Stimulated activated CD8-positive, alpha-beta memory T cell treated with anti-CD3 and anti-CD28 coated beads, Interleukin-15, amount 100 ng/mL, for 4 hours (primary cell): ENCODE measurements around the gene TMEM41A.
"Not testable (repeated sequence)": the region's sequence is repeated elsewhere in the genome, so short reads cannot be mapped to it uniquely, and the experiment has no call there.

ENCODE experiments used
- DNase-seq, 2 donors: peaks; one replicate each; pipeline ENCODE4 v3.0.0-alpha.2; 2020; ENCODE audit warnings: low read depth in 2 of 2

TMEM41A gene

DNA sequence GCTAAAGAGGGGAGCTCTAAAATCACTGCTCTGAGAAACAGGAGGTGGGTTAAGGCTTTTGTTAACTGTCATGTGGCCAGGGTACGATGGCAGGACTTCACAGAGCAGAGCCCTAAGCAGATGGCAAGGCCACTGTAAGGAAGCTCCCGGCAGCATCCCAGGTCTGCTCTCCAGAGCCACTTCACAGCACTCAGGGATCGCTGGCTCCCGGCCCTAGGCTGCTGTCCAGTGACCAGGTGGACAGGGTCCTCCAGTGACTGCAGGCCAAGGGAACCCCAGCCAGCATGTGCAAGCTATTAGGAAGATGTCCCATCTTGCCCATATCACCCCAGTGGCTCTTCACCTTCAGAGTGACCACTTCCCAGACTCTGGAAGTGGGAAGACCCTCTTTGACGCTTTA lies 10.4 kb downstream of the TMEM41A start:
- no peak for DNase-seq

GRCh38 chr3:185486394-185486793 lies 12.4 kb downstream of the TMEM41A start:
- DNase-seq, result no peak

DNA sequence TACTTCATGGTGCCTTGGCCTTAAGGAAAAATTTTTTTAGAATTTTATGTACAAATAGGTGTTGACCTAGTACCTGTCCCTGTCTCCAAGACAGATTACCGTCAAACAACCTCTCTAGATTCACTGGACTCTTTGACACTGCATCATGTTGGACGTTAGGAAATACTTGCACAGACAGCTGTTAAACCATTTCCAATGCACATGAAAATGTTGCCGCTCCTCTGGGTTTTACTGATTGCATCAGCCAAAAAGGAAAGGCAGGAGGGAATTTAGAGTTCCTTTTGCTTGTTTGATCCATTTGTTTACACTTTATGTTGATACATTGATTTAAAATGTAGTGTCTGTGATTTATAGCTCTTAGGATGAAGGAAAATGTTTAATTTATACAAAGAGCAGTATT lies 14.5 kb downstream of the TMEM41A start:
- no peak for DNase-seq

- DNase-seq, result no peak
Observed at GRCh38 chr3:185479373-185479945, 19.4 kb downstream of the TMEM41A start.

- DNase-seq, result no peak
Observed at GRCh38 chr3:185477316-185477715, 21.5 kb downstream of the TMEM41A start.

- not testable (repeated sequence) for DNase-seq
Observed at GRCh38 chr3:185474922-185475321, 23.9 kb downstream of the TMEM41A start.

GRCh38 chr3:185473290-185473815 lies 25.5 kb downstream of the TMEM41A start:
- DNase-seq, result no peak

DNA sequence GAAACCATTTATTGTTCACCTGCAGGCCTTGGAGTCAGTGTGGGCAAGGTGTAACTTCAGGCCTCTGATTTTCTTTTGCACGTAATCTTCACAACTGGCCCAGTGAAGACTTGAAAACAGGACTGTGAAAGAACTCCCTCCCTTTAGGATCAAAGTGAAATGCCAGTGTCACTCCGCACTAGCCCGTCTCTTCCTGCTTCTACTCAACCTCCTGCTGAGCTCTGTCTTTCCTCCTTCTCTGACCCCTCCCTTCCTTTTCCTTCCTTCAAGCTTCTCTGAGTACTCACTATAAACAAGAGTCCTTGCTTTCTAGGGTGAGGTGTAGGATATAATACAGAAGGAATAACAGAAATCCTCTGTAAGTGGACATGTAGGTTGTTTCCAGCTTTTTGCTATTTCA lies 28.5 kb downstream of the TMEM41A start:
- DNase-seq, result no peak

GRCh38 chr3:185469542-185469941 lies 29.3 kb downstream of the TMEM41A start:
- no peak for DNase-seq

GRCh38 chr3:185466123-185466522 lies 32.7 kb downstream of the TMEM41A start:
- DNase-seq, result not testable (repeated sequence)

DNA sequence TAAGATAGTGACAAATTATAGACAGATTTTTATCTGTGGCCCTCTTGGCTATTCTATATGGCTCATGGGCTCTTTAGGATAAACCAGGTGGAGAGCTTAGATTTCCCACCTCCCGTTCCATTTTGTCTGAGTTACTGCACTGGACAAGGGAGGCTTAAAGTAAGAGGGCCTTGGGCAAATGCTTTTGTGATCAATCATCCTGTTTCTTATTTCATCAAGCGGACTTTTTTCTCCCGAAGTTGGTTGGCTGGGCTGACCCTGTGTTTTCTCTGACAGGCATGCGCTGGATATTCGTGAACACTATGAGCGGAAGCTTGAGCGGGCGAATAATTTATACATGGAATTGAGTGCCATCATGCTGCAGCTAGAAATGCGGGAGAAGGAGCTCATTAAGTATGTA lies 33.4 kb downstream of the TMEM41A start:
- DNase-seq, result no peak

DNA sequence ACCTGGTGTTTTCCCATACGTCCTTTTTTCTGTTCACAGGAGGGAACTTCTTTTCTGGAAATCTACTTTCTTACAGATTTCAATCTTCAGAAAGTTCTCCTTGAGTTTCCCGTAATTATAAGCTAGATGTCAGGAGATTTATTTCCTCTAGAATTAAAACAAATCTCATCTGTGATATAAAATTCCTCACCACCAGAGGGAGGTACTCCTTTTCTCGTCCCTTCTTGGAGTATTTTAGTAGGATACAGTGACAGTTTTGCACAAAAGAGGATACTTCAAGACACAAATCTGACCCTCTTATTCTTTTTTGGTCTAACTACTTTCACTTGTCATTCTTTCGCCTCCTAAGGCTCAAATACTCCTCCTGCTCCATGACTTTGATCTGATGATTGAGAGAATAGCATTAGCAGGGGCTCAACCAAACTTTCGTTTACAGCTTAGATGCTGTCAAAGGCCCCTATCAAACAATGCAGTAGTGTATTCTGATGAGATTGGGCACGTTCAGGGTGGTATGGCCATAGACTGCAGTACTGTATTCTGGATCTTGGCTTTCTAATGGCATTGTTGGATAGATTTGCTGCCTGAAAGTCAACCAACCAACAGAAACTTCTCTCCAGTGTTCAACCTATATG lies 38.0 kb downstream of the TMEM41A start:
- no peak for DNase-seq

- no peak for DNase-seq
Observed at GRCh38 chr3:185460309-185460708, 38.5 kb downstream of the TMEM41A start.

- no peak for DNase-seq
Observed at GRCh38 chr3:185457376-185457775, 41.5 kb downstream of the TMEM41A start.

DNA sequence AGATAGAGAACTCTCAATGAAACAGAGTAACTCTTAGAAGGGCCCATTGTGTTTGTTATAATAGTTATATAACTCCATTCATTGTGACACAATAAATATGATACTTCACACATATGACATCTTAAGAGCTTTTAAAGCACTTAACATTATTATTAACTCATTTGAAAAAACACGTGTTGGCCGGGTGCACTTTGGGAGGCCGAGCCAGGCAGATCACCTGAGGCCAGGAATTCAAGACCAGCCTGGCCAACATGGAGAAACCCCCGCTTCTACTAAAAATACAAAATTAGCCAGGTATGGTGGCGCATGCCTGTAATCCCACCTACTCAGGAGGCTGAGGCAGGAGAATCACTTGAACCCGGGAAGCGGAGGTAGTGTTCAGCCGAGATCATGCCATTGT lies 47.4 kb downstream of the TMEM41A start:
- not testable (repeated sequence) for DNase-seq

GRCh38 chr3:185448107-185448506 lies 50.7 kb downstream of the TMEM41A start:
- DNase-seq, result no peak

GRCh38 chr3:185444329-185444728 lies 54.5 kb downstream of the TMEM41A start:
- DNase-seq, result no peak

GRCh38 chr3:185442031-185442430 lies 56.8 kb downstream of the TMEM41A start:
- no peak for DNase-seq

DNA sequence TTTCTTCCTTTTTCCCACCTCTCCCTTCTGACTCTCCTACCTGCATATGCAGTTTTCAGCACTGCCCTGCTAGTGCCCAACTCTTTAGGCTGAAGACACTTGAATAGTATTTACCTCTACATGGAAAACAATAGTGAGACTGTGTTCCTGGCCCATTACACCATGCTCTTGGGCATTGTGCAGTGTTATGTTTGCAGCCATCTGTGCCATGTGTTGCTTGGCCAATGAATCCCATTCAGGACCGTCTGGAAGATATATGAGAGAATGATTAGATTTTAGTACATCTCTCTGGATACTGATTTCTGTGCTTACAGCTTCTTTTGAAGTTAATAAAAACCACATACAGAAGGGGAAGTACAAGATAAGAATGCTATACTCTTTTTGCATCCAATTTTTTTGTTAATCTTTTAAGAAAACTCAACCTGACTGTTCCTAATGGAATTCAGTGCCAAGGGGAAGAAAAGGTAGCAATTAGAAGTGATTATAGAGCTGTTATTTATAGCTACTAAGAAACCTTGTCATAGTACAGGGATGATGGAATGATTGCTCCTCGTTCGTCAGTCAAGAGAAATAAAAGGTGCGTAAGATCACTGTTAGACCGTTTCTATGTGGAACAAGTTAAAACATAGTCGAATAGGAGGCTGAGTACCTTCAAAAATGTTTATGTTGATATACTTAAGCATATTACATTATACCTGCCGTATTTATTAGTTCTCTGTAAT lies 58.9 kb downstream of the TMEM41A start:
- no peak for DNase-seq
